HepG2 (cell line): Measurements from ENCODE around the gene NFIC. TPM values are rescaled to one million over a fixed set of nuclear protein-coding genes. Genes with fewer than 3 reads are reported as not detected.

Experiments
- ATF7 ChIP-seq, 2 experiments: fragments of 450-650 bp in 1 of 2; sonication (generic) in 1 of 2; formaldehyde crosslinking in 1 of 2; IDR thresholded peaks; 2 replicates each; pipeline versions ENCODE4 v1.4.0 to v1.6.1; 2016 to 2020; ENCODE audit warnings: antibody characterized with exemption in 1 of 2, mild to moderate bottlenecking in 1 of 2, missing genetic modification reagents in 1 of 2
- CERS6 ChIP-seq: sonication (generic); formaldehyde crosslinking; IDR thresholded peaks from 2 replicates; pipeline ENCODE4 v1.5.0; 2020; ENCODE audit warnings: missing genetic modification reagents
- GLMP ChIP-seq: sonication (generic); formaldehyde crosslinking; IDR thresholded peaks from 2 replicates; pipeline ENCODE4 v1.9.0; 2021; ENCODE audit warnings: missing genetic modification reagents, mild to moderate bottlenecking, borderline replicate concordance
- KLF16 ChIP-seq, 2 experiments: sonication (generic) in 1 of 2; formaldehyde crosslinking in 1 of 2; IDR thresholded peaks; 2 replicates each; pipeline versions ENCODE4 v1.6.1 to v1.8.0; 2016 to 2023; ENCODE audit warnings: missing genetic modification reagents in 2 of 2, missing compliant biosample characterization in 1 of 2
- NFATC3 ChIP-seq: sonication (generic); formaldehyde crosslinking; IDR thresholded peaks from 2 replicates; pipeline ENCODE4 v1.5.1; 2020; ENCODE audit warnings: mild to moderate bottlenecking, missing genetic modification reagents
- NFIB ChIP-seq: sonication (generic); formaldehyde crosslinking; IDR thresholded peaks from 2 replicates; pipeline ENCODE4 v1.9.0; 2021; ENCODE audit warnings: missing genetic modification reagents, mild to moderate bottlenecking, borderline replicate concordance
- POLR2AphosphoS5 ChIP-seq: IDR thresholded peaks from 2 replicates; pipeline ENCODE4 v1.6.1; 2012; ENCODE audit warnings: low read depth, low read length
- PRPF4 ChIP-seq: fragments of 200-400 bp; formaldehyde crosslinking; IDR thresholded peaks from 2 replicates; pipeline ENCODE4 v1.6.1; 2016; ENCODE audit warnings: low read length, low read depth; ENCODE audit not compliant: poor library complexity, severe bottlenecking
- TEAD2 ChIP-seq: sonication (generic); formaldehyde crosslinking; IDR thresholded peaks from 2 replicates; pipeline ENCODE4 v1.9.0; 2021; ENCODE audit warnings: missing genetic modification reagents
- TOPORS ChIP-seq: sonication (generic); formaldehyde crosslinking; IDR thresholded peaks from 2 replicates; pipeline ENCODE4 v1.8.0; 2023; ENCODE audit warnings: mild to moderate bottlenecking, missing genetic modification reagents
- ZNF329 ChIP-seq: sonication (generic); formaldehyde crosslinking; IDR thresholded peaks from 2 replicates; pipeline ENCODE4 v1.9.0; 2021; ENCODE audit warnings: low read depth, mild to moderate bottlenecking, missing genetic modification reagents
- ZNF558 ChIP-seq: sonication (generic); formaldehyde crosslinking; IDR thresholded peaks from 2 replicates; pipeline ENCODE4 v1.9.0; 2022; ENCODE audit warnings: mild to moderate bottlenecking, missing genetic modification reagents, borderline replicate concordance
- ZNF563 ChIP-seq: sonication (generic); formaldehyde crosslinking; IDR thresholded peaks from 2 replicates; pipeline ENCODE4 v1.8.0; 2022; ENCODE audit warnings: mild to moderate bottlenecking, moderate library complexity, missing genetic modification reagents
- ZNF737 ChIP-seq: sonication (generic); formaldehyde crosslinking; IDR thresholded peaks from 2 replicates; pipeline ENCODE4 v1.5.0; 2020; ENCODE audit warnings: missing genetic modification reagents, mild to moderate bottlenecking, borderline replicate concordance
- ZNF770 ChIP-seq: sonication (generic); formaldehyde crosslinking; IDR thresholded peaks from 2 replicates; pipeline ENCODE4 v1.5.0; 2020; ENCODE audit warnings: mild to moderate bottlenecking, missing genetic modification reagents
- ZNF780A ChIP-seq: sonication (generic); formaldehyde crosslinking; IDR thresholded peaks from 2 replicates; pipeline ENCODE4 v1.8.0; 2022; ENCODE audit warnings: mild to moderate bottlenecking, missing genetic modification reagents, moderate library complexity
- polyA plus RNA-seq, 8 experiments: library from polyadenylated mRNA; depleted of rRNA in 3 of 8; stranded (reverse) in 7 of 8; unstranded in 1 of 8; fragments of >200 nt; fragmentation: Illumina TruSeq in 4 of 8; extraction: Trizol in 4 of 8; gene quantifications; 2 replicates each; pipeline versions ENCODE4 v1.2.1 to v1.2.3, GENCODE V29; 2011 to 2016; ENCODE audit warnings: low read depth in 4 of 8, missing spikeins in 1 of 8, mixed read lengths in 1 of 8; ENCODE audit not compliant: insufficient read depth in 1 of 8
- total RNA-seq, 5 experiments: library from RNA; depleted of rRNA; stranded (reverse); fragments of >200 nt; fragmentation: Illumina TruSeq; extraction: Trizol; gene quantifications; 2 replicates each; pipeline ENCODE4 v1.2.3, GENCODE V29; 2016; ENCODE audit warnings: low read depth in 1 of 5
- TF ChIP-seq, protein P1 (sequence below), 2 experiments: sonication (generic) in 1 of 2; formaldehyde crosslinking in 1 of 2; IDR thresholded peaks; 2 replicates each; pipeline versions ENCODE4 v1.4.0 to v1.6.1; 2018 to 2020; ENCODE audit warnings: missing genetic modification reagents in 2 of 2, borderline replicate concordance in 1 of 2, low read depth in 1 of 2, mild to moderate bottlenecking in 1 of 2, missing biosample characterization in 1 of 2
- TF ChIP-seq, protein P2 (sequence below): sonication (generic); formaldehyde crosslinking; IDR thresholded peaks from 2 replicates; pipeline ENCODE4 v1.8.0; 2022; ENCODE audit warnings: missing genetic modification reagents, low read depth, mild to moderate bottlenecking, borderline replicate concordance
- TF ChIP-seq, protein P3 (sequence below): sonication (generic); formaldehyde crosslinking; IDR thresholded peaks from 2 replicates; pipeline ENCODE4 v1.9.0; 2022; ENCODE audit warnings: missing genetic modification reagents, mild to moderate bottlenecking, borderline replicate concordance

Gene NFIC
- total and polyA plus RNA-seq, 2 of the 13 experiments (the other 11 are each of a cell fraction or from before 2014, with no cell fraction given): 1.3 to 2.5 TPM

GRCh38 chr19:3505598-3506383, 139.4 kb downstream of the NFIC start, which contains the start of gene FZR1 (continued):
- TF ChIP-seq ZNF329 (CRISPR knock-in tag): no peak
- TF ChIP-seq KLF16 (CRISPR knock-in tag; IDR thresholded peaks at IDR 0.05): peak in 1 of 2 experiments; percentile 68; a peak in 2 of 4 replicates
- no peak for TF ChIP-seq ZNF563
- no peak for TF ChIP-seq TEAD2 (CRISPR knock-in tag)
- TF ChIP-seq ZNF737 (CRISPR knock-in tag): no peak
- peak; percentile 41 for TF ChIP-seq POLR2AphosphoS5
- TF ChIP-seq PRPF4: no peak
- no peak for TF ChIP-seq ZNF780A (CRISPR knock-in tag)
- TF ChIP-seq ZNF770 (CRISPR knock-in tag): no peak
- no peak for TF ChIP-seq ATF7 (IDR thresholded peaks at IDR 0.05)
- TF ChIP-seq ATF7 (CRISPR knock-in tag; IDR thresholded peaks at IDR 0.05): no peak
- TF ChIP-seq ZNF558 (CRISPR knock-in tag): 0 out of 2 replicates have a peak, but pooled peaks have one; percentile 29
- no peak for TF ChIP-seq CERS6 (CRISPR knock-in tag)
- TF ChIP-seq, protein P1, sequence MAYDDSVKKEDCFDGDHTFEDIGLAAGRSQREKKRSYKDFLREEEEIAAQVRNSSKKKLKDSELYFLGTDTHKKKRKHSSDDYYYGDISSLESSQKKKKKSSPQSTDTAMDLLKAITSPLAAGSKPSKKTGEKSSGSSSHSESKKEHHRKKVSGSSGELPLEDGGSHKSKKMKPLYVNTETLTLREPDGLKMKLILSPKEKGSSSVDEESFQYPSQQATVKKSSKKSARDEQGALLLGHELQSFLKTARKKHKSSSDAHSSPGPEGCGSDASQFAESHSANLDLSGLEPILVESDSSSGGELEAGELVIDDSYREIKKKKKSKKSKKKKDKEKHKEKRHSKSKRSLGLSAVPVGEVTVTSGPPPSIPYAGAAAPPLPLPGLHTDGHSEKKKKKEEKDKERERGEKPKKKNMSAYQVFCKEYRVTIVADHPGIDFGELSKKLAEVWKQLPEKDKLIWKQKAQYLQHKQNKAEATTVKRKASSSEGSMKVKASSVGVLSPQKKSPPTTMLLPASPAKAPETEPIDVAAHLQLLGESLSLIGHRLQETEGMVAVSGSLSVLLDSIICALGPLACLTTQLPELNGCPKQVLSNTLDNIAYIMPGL (CRISPR knock-in tag; IDR thresholded peaks at IDR 0.05; ENCODE audit: borderline replicate concordance in 1 of 2, low read depth in 1 of 2): peak; percentile 35 to 54; a peak in 1 of 4 replicates
- TF ChIP-seq, protein P2, sequence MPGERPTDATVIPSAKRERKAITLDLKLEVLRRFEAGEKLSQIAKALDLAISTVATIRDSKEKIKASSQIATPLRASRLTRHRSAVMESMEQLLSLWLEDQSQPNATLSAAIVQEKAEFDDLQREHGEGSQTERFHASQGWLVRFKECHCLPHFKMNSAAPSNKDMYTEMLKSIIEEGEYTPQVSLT (CRISPR knock-in tag): no peak
- TF ChIP-seq GLMP: no peak
- TF ChIP-seq, protein P3, sequence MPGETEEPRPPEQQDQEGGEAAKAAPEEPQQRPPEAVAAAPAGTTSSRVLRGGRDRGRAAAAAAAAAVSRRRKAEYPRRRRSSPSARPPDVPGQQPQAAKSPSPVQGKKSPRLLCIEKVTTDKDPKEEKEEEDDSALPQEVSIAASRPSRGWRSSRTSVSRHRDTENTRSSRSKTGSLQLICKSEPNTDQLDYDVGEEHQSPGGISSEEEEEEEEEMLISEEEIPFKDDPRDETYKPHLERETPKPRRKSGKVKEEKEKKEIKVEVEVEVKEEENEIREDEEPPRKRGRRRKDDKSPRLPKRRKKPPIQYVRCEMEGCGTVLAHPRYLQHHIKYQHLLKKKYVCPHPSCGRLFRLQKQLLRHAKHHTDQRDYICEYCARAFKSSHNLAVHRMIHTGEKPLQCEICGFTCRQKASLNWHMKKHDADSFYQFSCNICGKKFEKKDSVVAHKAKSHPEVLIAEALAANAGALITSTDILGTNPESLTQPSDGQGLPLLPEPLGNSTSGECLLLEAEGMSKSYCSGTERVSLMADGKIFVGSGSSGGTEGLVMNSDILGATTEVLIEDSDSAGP (CRISPR knock-in tag): peak; percentile 61; the same call in 1 of the 2 replicates
- no peak for TF ChIP-seq NFIB
- no peak for TF ChIP-seq TOPORS (CRISPR knock-in tag)
- TF ChIP-seq NFATC3: no peak
